GM21515 (cell line): ENCODE measurements around the gene KSR1.

Source experiments
- ATAC-seq: cut with Tn5 transposase; IDR thresholded peaks from one replicate; pipeline ENCODE4 v1.9.1; 2021; ENCODE audit not compliant: unreplicated experiment

Gene KSR1

GRCh38 chr17:27603421-27603770 is 147.1 kb downstream of the KSR1 start:
- no peak for ATAC-seq

GRCh38 chr17:27603880-27604794 is 147.9 kb downstream of the KSR1 start:
- no peak for ATAC-seq

GRCh38 chr17:27605409-27605808 is 149.2 kb downstream of the KSR1 start:
- no peak for ATAC-seq

GRCh38 chr17:27607521-27608091 is 151.4 kb downstream of the KSR1 start:
- ATAC-seq: no peak

GRCh38 chr17:27608328-27609230 is 152.3 kb downstream of the KSR1 start:
- no peak for ATAC-seq

GRCh38 chr17:27609611-27610303 is 153.5 kb downstream of the KSR1 start:
- ATAC-seq: no peak

- no peak for ATAC-seq
These were observed 154.0 kb downstream of the KSR1 start for GRCh38 chr17:27610304-27610677.

- no peak for ATAC-seq
These were observed 156.0 kb downstream of the KSR1 start for GRCh38 chr17:27612160-27612770.

- ATAC-seq: no peak
These were observed 157.2 kb downstream of the KSR1 start for GRCh38 chr17:27613433-27613832.

GRCh38 chr17:27615121-27615520 is 158.9 kb downstream of the KSR1 start:
- ATAC-seq: no peak

- no peak for ATAC-seq
These were observed 160.2 kb downstream of the KSR1 start for GRCh38 chr17:27616414-27616813.

GRCh38 chr17:27618417-27618816 is 162.2 kb downstream of the KSR1 start:
- ATAC-seq: no peak

- ATAC-seq: no peak
These were observed 164.5 kb downstream of the KSR1 start for GRCh38 chr17:27620721-27621120.

- ATAC-seq: no peak
These were observed 165.3 kb downstream of the KSR1 start for GRCh38 chr17:27621536-27621935.

- no peak for ATAC-seq
These were observed 165.8 kb downstream of the KSR1 start for GRCh38 chr17:27621942-27622559.

GRCh38 chr17:27622986-27623385 is 166.7 kb downstream of the KSR1 start:
- no peak for ATAC-seq

GRCh38 chr17:27623614-27624013 is 167.4 kb downstream of the KSR1 start:
- ATAC-seq: no peak

- no peak for ATAC-seq
These were observed 168.3 kb downstream of the KSR1 start for GRCh38 chr17:27624539-27624938.

- no peak for ATAC-seq
These were observed 169.6 kb downstream of the KSR1 start for GRCh38 chr17:27625856-27626255.

- no peak for ATAC-seq
These were observed 171.3 kb downstream of the KSR1 start for GRCh38 chr17:27627514-27627913.
